ENCODE results near the gene OR6C6.

Gene OR6C6

DNA sequence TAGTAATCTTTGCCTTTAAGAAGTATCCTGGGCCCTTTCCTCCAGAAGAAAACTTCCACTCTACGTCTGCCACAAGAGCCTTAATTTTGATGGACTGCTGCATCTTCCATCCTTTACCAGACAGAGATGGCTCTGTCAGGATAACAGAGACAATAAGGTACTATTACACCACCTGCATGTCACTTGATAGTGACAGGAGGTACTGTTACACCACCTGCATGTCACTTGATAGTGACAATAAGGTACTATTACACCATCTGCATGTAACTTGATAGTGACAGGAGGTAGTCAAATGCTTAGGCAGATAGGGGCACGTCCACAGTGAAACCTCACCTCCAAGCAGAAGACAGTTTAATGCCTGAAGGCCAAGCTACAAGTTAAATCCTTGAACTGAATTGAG, 38.1 kb downstream of the OR6C6 start:
- TF ChIP-seq, protein P1, sequence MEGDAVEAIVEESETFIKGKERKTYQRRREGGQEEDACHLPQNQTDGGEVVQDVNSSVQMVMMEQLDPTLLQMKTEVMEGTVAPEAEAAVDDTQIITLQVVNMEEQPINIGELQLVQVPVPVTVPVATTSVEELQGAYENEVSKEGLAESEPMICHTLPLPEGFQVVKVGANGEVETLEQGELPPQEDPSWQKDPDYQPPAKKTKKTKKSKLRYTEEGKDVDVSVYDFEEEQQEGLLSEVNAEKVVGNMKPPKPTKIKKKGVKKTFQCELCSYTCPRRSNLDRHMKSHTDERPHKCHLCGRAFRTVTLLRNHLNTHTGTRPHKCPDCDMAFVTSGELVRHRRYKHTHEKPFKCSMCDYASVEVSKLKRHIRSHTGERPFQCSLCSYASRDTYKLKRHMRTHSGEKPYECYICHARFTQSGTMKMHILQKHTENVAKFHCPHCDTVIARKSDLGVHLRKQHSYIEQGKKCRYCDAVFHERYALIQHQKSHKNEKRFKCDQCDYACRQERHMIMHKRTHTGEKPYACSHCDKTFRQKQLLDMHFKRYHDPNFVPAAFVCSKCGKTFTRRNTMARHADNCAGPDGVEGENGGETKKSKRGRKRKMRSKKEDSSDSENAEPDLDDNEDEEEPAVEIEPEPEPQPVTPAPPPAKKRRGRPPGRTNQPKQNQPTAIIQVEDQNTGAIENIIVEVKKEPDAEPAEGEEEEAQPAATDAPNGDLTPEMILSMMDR (IDR thresholded peaks at IDR 0.05; ENCODE audit: borderline replicate concordance, insufficient read depth, low read depth, low read length): no peak
- H3K4me3 ChIP-seq (ENCODE audit: low read depth, low read length): no peak overlapping the region

DNA sequence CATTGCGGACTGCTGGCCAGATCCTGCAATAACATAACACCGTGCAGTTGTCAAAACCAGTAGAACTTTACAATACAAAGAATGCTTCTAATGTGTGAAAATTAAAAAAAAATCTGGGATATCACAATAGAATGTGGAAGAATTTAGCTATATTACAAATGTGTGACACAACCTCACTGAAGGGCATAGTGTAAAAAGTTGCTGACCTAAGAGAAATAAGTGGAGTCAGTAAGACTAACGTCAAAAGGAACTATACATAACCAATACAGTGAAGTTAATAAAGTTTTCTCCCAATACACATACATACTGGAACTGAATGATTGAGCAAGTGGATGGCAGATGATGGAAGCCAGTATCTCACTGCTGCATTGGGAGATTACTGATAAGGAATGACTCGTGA, 39.5 kb downstream of the OR6C6 start:
- TF ChIP-seq, protein P1 (IDR thresholded peaks at IDR 0.05; ENCODE audit: borderline replicate concordance, insufficient read depth, low read depth, low read length): no peak
- no peak overlapping the region for H3K4me3 ChIP-seq (ENCODE audit: low read depth, low read length)

DNA sequence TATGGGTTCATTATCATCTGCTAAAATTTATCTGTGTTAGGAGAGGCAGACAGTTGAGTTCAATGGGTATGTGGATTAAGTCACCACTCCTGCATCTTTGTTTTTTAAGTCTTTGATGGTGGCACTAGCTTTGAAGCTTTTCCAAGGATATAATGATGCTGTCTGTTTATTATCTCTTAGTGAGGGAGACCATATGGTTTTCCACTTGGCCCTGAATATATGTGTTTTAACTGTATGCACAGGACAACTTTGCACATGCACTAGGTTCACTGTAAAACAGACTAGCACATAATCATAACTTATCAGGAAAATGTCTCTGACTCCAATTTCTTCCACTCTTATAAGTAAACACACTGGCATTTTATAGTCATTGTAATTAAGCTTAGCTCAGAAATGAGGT, 43.1 kb downstream of the OR6C6 start:
- TF ChIP-seq, protein P1 (IDR thresholded peaks at IDR 0.05; ENCODE audit: borderline replicate concordance, insufficient read depth, low read depth, low read length): no peak
- H3K4me3 ChIP-seq (ENCODE audit: low read depth, low read length): no peak overlapping the region

DNA sequence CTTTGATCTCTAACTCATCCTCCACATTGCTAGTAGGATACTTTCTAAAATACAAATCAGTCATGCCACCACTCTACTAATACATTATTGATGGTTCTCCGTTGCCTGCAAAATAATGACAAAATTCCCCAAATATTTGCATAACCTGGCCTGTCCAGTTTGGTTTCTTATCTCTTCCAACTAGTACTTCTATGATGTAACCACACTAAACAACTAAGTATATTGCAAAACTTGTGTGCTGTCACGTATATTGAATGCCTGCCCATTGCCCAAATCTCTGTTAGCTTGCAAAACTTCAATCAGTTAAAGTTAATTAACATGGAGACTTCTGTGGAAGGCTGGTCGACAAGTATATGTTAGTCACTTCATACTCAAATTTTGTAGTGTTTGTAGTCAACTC, 45.4 kb downstream of the OR6C6 start:
- TF ChIP-seq, protein P1 (IDR thresholded peaks at IDR 0.05; ENCODE audit: borderline replicate concordance, insufficient read depth, low read depth, low read length): no peak
- H3K4me3 ChIP-seq (ENCODE audit: low read depth, low read length): no peak overlapping the region

DNA sequence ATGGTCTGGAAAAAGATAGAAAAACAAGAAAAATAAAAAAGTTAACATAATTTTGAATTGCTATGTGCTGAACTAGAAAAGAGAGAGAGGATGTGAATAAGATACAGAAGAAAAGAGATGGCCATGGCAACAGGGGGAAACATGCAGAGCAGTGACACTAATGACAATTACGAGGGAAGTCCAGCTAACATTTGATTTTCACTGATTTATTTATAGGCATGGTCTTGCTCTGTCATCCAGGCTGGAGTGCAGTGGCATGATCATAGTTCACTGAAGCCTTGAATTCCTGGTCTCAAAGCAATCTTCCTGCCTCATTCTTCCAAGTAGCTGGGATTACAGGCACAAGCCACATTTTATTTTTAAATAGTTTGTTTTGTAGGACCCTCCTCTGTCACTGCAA, 50.2 kb downstream of the OR6C6 start:
- H3K4me3 ChIP-seq (ENCODE audit: low read depth, low read length): no peak overlapping the region
- TF ChIP-seq, protein P1 (IDR thresholded peaks at IDR 0.05; ENCODE audit: borderline replicate concordance, insufficient read depth, low read depth, low read length): no peak

DNA sequence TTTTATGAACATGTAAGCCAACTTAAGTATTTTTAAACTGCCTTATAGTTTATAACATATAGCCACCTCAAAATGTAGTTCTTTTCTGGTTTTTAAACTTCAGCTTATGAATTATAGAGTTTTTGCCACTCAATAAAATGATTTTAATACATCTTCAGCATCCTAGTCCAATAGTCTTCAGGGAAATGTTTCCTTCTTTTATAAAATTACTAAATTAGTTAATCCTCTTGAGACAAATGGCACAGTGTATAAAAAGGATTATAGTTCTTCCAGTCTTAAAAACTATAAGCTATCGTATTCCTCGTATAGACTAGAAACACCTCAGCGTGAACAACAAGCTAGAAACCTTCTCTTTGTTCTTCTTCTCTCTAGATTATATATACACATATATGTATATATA, 52.1 kb downstream of the OR6C6 start, which contains the start of gene OR6C74:
TSS of gene OR6C74 (plus strand) at position 301 of the 400 bp plus-strand sequence. CDS start 2,679 bp downstream, outside the sequence.
- TF ChIP-seq, protein P1 (IDR thresholded peaks at IDR 0.05; ENCODE audit: borderline replicate concordance, insufficient read depth, low read depth, low read length): no peak
- no peak within 1 kb of the TSS for H3K4me3 ChIP-seq (ENCODE audit: low read depth, low read length)

Data from GM12875 (cell line).